ENCODE results near the gene PEX5L.

Gene PEX5L

DNA sequence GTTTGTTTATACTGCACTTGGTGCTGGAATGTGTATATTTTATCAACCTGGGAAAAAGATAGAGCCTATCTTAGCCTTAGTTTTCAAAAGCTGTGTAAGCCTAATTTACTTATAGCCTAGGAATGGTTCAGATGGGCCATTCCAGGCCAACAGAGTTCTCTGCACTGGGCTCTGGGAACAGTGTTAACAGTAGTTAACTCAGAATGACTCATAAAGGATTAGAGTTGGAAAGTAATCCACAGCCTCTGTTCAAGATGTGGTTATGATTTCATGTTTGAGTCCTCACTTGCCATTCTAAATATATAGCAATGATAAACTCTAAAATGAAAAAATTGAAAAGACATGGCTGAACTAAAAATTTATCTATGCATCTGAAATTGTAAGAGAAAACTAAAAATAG, 22.6 kb upstream of the PEX5L start:
- TF ChIP-seq MAX (IDR thresholded peaks at IDR 0.05) (no peak), YY1 (IDR thresholded peaks at IDR 0.05; ENCODE audit: low read depth) (no peak), RAD21 (IDR thresholded peaks at IDR 0.05; ENCODE audit: low read depth) (no peak), EGR1 (IDR thresholded peaks at IDR 0.05) (no peak), CREB1 (IDR thresholded peaks at IDR 0.05; ENCODE audit: low read depth) (no peak), TEAD4 (IDR thresholded peaks at IDR 0.05) (no peak), REST (IDR thresholded peaks at IDR 0.05; ENCODE audit: low read depth) (no peak), FOXM1 (IDR thresholded peaks at IDR 0.05; ENCODE audit: borderline replicate concordance, low read depth) (no peak), NFIC (IDR thresholded peaks at IDR 0.05) (no peak), TCF12 (IDR thresholded peaks at IDR 0.05; ENCODE audit: low read depth) (no peak), TAF1 (IDR thresholded peaks at IDR 0.05; ENCODE audit: low read depth) (no peak), CEBPB (IDR thresholded peaks at IDR 0.05) (no peak)
- TF ChIP-seq, protein P1, sequence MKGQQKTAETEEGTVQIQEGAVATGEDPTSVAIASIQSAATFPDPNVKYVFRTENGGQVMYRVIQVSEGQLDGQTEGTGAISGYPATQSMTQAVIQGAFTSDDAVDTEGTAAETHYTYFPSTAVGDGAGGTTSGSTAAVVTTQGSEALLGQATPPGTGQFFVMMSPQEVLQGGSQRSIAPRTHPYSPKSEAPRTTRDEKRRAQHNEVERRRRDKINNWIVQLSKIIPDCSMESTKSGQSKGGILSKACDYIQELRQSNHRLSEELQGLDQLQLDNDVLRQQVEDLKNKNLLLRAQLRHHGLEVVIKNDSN (IDR thresholded peaks at IDR 0.05) = no peak

DNA sequence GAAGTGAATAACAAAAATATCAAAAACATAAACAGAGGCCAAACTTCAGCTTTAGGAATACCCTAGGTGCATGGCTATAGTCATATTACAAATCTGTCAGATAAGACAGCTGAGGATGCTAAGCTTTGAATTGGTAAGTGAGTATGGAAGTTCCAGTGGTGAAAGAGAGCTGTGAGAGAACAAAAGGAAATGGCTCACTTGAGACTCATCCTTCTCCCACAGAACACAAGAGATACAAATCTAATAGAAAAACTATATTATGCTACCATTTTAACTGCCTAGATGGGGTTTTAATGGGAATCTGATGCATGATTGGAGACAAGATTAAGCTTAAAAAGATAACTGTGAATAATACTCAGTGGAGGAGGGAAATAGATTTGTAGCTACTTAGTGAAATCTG, 21.5 kb upstream of the PEX5L start:
- TF ChIP-seq RAD21 (IDR thresholded peaks at IDR 0.05; ENCODE audit: low read depth) (no peak), NFIC (IDR thresholded peaks at IDR 0.05) (no peak), EP300 (IDR thresholded peaks at IDR 0.05; ENCODE audit: borderline replicate concordance) (no peak), FOXM1 (IDR thresholded peaks at IDR 0.05; ENCODE audit: borderline replicate concordance, low read depth) (no peak), TEAD4 (IDR thresholded peaks at IDR 0.05) (no peak), REST (IDR thresholded peaks at IDR 0.05; ENCODE audit: low read depth) (no peak), YY1 (IDR thresholded peaks at IDR 0.05; ENCODE audit: low read depth) (no peak), CEBPB (IDR thresholded peaks at IDR 0.05) (no peak), TCF12 (IDR thresholded peaks at IDR 0.05; ENCODE audit: low read depth) (no peak), TAF1 (IDR thresholded peaks at IDR 0.05; ENCODE audit: low read depth) (no peak), CREB1 (IDR thresholded peaks at IDR 0.05; ENCODE audit: low read depth) (no peak), MAX (IDR thresholded peaks at IDR 0.05) (no peak)
- TF ChIP-seq, protein P1 (IDR thresholded peaks at IDR 0.05) = no peak

DNA sequence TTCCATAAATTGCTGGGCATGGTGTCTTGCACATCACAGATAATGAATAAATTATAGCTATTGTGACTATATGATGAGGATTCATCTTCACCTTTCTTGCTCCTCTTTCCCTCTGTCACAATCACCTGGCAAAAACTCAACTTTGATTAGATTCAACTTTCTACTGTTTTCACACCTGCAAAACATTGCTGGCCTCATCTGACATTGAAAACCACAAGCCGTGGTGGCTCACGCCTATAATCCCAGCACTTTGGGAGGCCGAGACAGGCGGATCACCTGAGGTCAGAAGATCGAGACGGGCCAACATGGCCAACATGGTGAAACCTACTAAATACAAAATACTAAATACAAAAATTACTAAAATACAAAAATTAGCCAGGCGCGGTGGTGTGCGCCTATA, 12.7 kb upstream of the PEX5L start:
- TF ChIP-seq MAX (IDR thresholded peaks at IDR 0.05) (no peak), NFIC (IDR thresholded peaks at IDR 0.05) (no peak), FOXM1 (IDR thresholded peaks at IDR 0.05; ENCODE audit: borderline replicate concordance, low read depth) (no peak), EGR1 (IDR thresholded peaks at IDR 0.05) (no peak), YY1 (IDR thresholded peaks at IDR 0.05; ENCODE audit: low read depth) (no peak), EP300 (IDR thresholded peaks at IDR 0.05; ENCODE audit: borderline replicate concordance) (no peak), CREB1 (IDR thresholded peaks at IDR 0.05; ENCODE audit: low read depth) (no peak), ZBTB7A (IDR thresholded peaks at IDR 0.05; ENCODE audit: low read depth) (no peak), TCF12 (IDR thresholded peaks at IDR 0.05; ENCODE audit: low read depth) (no peak), CEBPB (IDR thresholded peaks at IDR 0.05) (no peak), RAD21 (IDR thresholded peaks at IDR 0.05; ENCODE audit: low read depth) (no peak), TAF1 (IDR thresholded peaks at IDR 0.05; ENCODE audit: low read depth) (no peak), REST (IDR thresholded peaks at IDR 0.05; ENCODE audit: low read depth) (no peak), TEAD4 (IDR thresholded peaks at IDR 0.05) (no peak)
- TF ChIP-seq, protein P1 (IDR thresholded peaks at IDR 0.05) = no peak

DNA sequence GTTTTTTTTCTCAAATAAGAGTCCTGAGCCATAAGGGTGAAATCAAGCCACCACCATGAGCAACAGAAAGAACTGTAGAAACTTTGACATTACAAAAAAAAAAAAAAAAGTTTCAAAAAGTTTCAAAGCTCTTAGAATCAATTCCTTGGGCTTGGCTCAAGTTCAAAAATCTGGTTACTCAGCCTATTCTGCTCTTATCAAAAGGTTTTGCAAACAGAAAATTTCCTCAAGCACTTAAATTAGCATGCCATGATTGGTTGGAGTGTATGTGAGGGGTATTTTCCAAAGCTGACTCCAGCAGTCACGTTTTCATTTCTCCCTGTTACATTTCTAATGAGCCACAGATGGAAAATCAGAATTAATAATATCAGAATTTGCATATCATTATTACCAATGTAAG, 12.1 kb upstream of the PEX5L start:
- TF ChIP-seq MAX (IDR thresholded peaks at IDR 0.05) = no peak
- TF ChIP-seq EGR1 (IDR thresholded peaks at IDR 0.05) = no peak
- no peak for TF ChIP-seq TCF12 (IDR thresholded peaks at IDR 0.05; ENCODE audit: low read depth)
- TF ChIP-seq CREB1 (IDR thresholded peaks at IDR 0.05; ENCODE audit: low read depth) = no peak
- no peak for TF ChIP-seq EP300 (IDR thresholded peaks at IDR 0.05; ENCODE audit: borderline replicate concordance)
- no peak for TF ChIP-seq FOXM1 (IDR thresholded peaks at IDR 0.05; ENCODE audit: borderline replicate concordance, low read depth)
- TF ChIP-seq YY1 (IDR thresholded peaks at IDR 0.05; ENCODE audit: low read depth) = no peak
- no peak for TF ChIP-seq REST (IDR thresholded peaks at IDR 0.05; ENCODE audit: low read depth)
- TF ChIP-seq, protein P1 (IDR thresholded peaks at IDR 0.05) = no peak
- TF ChIP-seq ZBTB7A (IDR thresholded peaks at IDR 0.05; ENCODE audit: low read depth) = no peak
- TF ChIP-seq TEAD4 (IDR thresholded peaks at IDR 0.05) = no peak
- TF ChIP-seq RAD21 (IDR thresholded peaks at IDR 0.05; ENCODE audit: low read depth) = no peak
